NCI-H82 treated with DMSO at 0.1 percent for 48 hours (cell line): ENCODE measurements around the gene DLGAP1.
"Not testable (repeated sequence)": the region's sequence is repeated elsewhere in the genome, so short reads cannot be mapped to it uniquely, and the experiment has no call there.

Experiments
- DNase-seq: peaks from one replicate; lab custom pipeline; 2025; ENCODE audit not compliant: unreplicated experiment; lab: John Stamatoyannopoulos, UW

DLGAP1 gene

GRCh38 chr18:3615374-3615985, 839.6 kb downstream of the DLGAP1 start:
- peak; percentile 39 for DNase-seq

GRCh38 chr18:3612315-3612714, 842.8 kb downstream of the DLGAP1 start:
- DNase-seq = no peak

- DNase-seq = no peak
These were observed 843.6 kb downstream of the DLGAP1 start for GRCh38 chr18:3611313-3612090.

GRCh38 chr18:3610813-3611212, 844.3 kb downstream of the DLGAP1 start:
- no peak for DNase-seq

- DNase-seq = no peak
These were observed 844.9 kb downstream of the DLGAP1 start for GRCh38 chr18:3610188-3610708.

GRCh38 chr18:3608488-3608887, 846.6 kb downstream of the DLGAP1 start:
- no peak for DNase-seq

GRCh38 chr18:3608099-3608453, 847.0 kb downstream of the DLGAP1 start:
- not testable (repeated sequence) for DNase-seq

GRCh38 chr18:3607309-3608098, 847.6 kb downstream of the DLGAP1 start:
- no peak for DNase-seq

- not testable (repeated sequence) for DNase-seq
These were observed 848.2 kb downstream of the DLGAP1 start for GRCh38 chr18:3606863-3607262.

GRCh38 chr18:3605954-3606443, 849.1 kb downstream of the DLGAP1 start:
- DNase-seq = no peak

- no peak for DNase-seq
These were observed 849.6 kb downstream of the DLGAP1 start for GRCh38 chr18:3605486-3605952.

- no peak for DNase-seq
These were observed 850.4 kb downstream of the DLGAP1 start for GRCh38 chr18:3604498-3605408.

- no peak for DNase-seq
These were observed 850.9 kb downstream of the DLGAP1 start for GRCh38 chr18:3604235-3604497.

- DNase-seq = peak; percentile 79
These were observed 851.5 kb downstream of the DLGAP1 start for GRCh38 chr18:3603421-3604234.

GRCh38 chr18:3601106-3601755, 853.9 kb downstream of the DLGAP1 start:
- not testable (repeated sequence) for DNase-seq

GRCh38 chr18:3599861-3600260, 855.2 kb downstream of the DLGAP1 start:
- no peak for DNase-seq

GRCh38 chr18:3599195-3599594, 855.9 kb downstream of the DLGAP1 start:
- no peak for DNase-seq

GRCh38 chr18:3598581-3598980, 856.5 kb downstream of the DLGAP1 start:
- no peak for DNase-seq
